HepG2 (cell line): ENCODE results near the gene GTF3A. TPM values are rescaled to one million over a fixed set of nuclear protein-coding genes. Genes with fewer than 3 reads are reported as not detected.

Experiments used
- ATAC-seq: fragments of 200-7000 bp; cut with Tn5 transposase; 3 replicates; pipeline ENCODE4 v1.9.1; 2020; ENCODE audit warnings: mild to moderate bottlenecking, moderate library complexity
- BruUV-seq: library from RNA; stranded (reverse); fragments of 400-500 nt; replicated peaks from 2 replicates; lab custom pipeline; 2021; lab: Mats Ljungman, UMichigan
- CTCF ChIA-PET: fragments of 300-600 bp; formaldehyde crosslinking; extraction: SDS; loops from one replicate; lab custom pipeline; 2021; ENCODE audit warnings: low total read pairs, inconsistent platforms, low intra/inter-chr PET ratio; lab: Yijun Ruan, JAX
- POLR2A ChIA-PET: fragments of 350-600 bp; sonication (Branson Sonifier 250); formaldehyde crosslinking; loops from one replicate; lab custom pipeline; 2020; ENCODE audit warnings: antibody characterized with exemption, inconsistent platforms; lab: Yijun Ruan, JAX
- DNase-seq: peaks from one replicate; pipeline ENCODE4 v3.0.0-alpha.2; 2015; ENCODE audit warnings: low spot score
- FAIRE-seq: peaks from 3 replicates; lab custom pipeline; 2011; peaks lifted over from hg19 to GRCh38; lab: Jason Lieb, UNC
- H2AFZ ChIP-seq: one replicate; pipeline ENCODE4 v1.6.1; 2011; ENCODE audit warnings: low read length, inconsistent platforms
- H3K27ac ChIP-seq: fragments of 300-600 bp; 3 replicates; pipeline ENCODE4 v1.8.0; 2011; ENCODE audit warnings: mixed run types, mild to moderate bottlenecking, mixed read lengths, low read length, inconsistent platforms; ENCODE audit not compliant: insufficient read depth; ENCODE audit errors: extremely low read length
- H3K27me3 ChIP-seq, 2 experiments: fragments of 200-600 bp in 1 of 2; 2 replicates in 1 of 2; 3 replicates in 1 of 2; pipeline versions ENCODE4 v1.6.0 to v1.8.0; 2011; ENCODE audit warnings: low read length in 2 of 2, mild to moderate bottlenecking in 2 of 2, moderate library complexity in 2 of 2, inconsistent platforms in 1 of 2; ENCODE audit not compliant: insufficient read depth in 2 of 2, control insufficient read depth in 1 of 2
- H3K36me3 ChIP-seq, 2 experiments: fragments of 200-600 bp in 1 of 2; replicated peaks in 1 of 2; 2 replicates in 1 of 2; 3 replicates in 1 of 2; pipeline versions ENCODE4 v1.5.1 to v1.8.0; 2011; ENCODE audit warnings: low read length in 2 of 2, inconsistent platforms in 1 of 2; ENCODE audit not compliant: insufficient read depth in 2 of 2, control insufficient read depth in 1 of 2
- H3K4me1 ChIP-seq: 2 replicates; pipeline ENCODE4 v1.5.1; 2012; ENCODE audit warnings: low read length, inconsistent platforms; ENCODE audit not compliant: insufficient read depth
- H3K4me2 ChIP-seq: 2 replicates; pipeline ENCODE4 v1.6.0; 2011; ENCODE audit warnings: low read depth, low read length, inconsistent platforms
- H3K4me3 ChIP-seq, 3 experiments: fragments of 200-600 bp in 1 of 3; sonication (generic), shearing (Covaris generic) in 1 of 3; replicated peaks in 1 of 3; 2 replicates each; pipeline ENCODE4 v1.5.1; 2011 to 2016; ENCODE audit warnings: low read length in 3 of 3, inconsistent platforms in 2 of 3, low read depth in 2 of 3, mild to moderate bottlenecking in 2 of 3, control low read depth in 1 of 3, mixed read lengths in 1 of 3; ENCODE audit not compliant: insufficient read depth in 1 of 3
- H3K79me2 ChIP-seq: one replicate; pipeline ENCODE4 v1.6.1; 2011; ENCODE audit warnings: low read length, inconsistent platforms; ENCODE audit not compliant: insufficient read depth
- H3K9ac ChIP-seq: 2 replicates; pipeline ENCODE4 v1.6.0; 2011; ENCODE audit warnings: mild to moderate bottlenecking, low read depth, low read length, inconsistent platforms; ENCODE audit not compliant: insufficient read depth
- H3K9me3 ChIP-seq: 2 replicates; pipeline ENCODE4 v1.5.1; 2012; ENCODE audit warnings: mild to moderate bottlenecking, low read length
- H4K20me1 ChIP-seq: 2 replicates; pipeline ENCODE4 v1.6.0; 2011; ENCODE audit warnings: inconsistent platforms, mild to moderate bottlenecking, low read length, moderate library complexity; ENCODE audit not compliant: insufficient read depth
- ARHGAP35 ChIP-seq: sonication (generic); formaldehyde crosslinking; IDR thresholded peaks from 2 replicates; pipeline ENCODE4 v1.9.0; 2022; ENCODE audit warnings: mild to moderate bottlenecking, inconsistent platforms, moderate library complexity, missing genetic modification reagents, borderline replicate concordance
- ARID2 ChIP-seq: sonication (generic); formaldehyde crosslinking; IDR thresholded peaks from 2 replicates; pipeline ENCODE4 v1.8.1; 2022; ENCODE audit warnings: mild to moderate bottlenecking, missing genetic modification reagents, borderline replicate concordance
- FOXM1 ChIP-seq: sonication (generic); formaldehyde crosslinking; IDR thresholded peaks from 2 replicates; pipeline ENCODE4 v1.5.0; 2020; ENCODE audit warnings: missing genetic modification reagents
- GATA4 ChIP-seq: sonication (generic); IDR thresholded peaks from 2 replicates; pipeline ENCODE4 v1.6.1; 2016; ENCODE audit warnings: antibody characterized with exemption, low read depth, borderline replicate concordance
- HOXA7 ChIP-seq: sonication (generic); formaldehyde crosslinking; IDR thresholded peaks from 2 replicates; pipeline ENCODE4 v1.8.1; 2022; ENCODE audit warnings: mild to moderate bottlenecking, missing genetic modification reagents, moderate library complexity
- MXD4 ChIP-seq: IDR thresholded peaks from 2 replicates; pipeline ENCODE4 v1.6.1; 2016; ENCODE audit warnings: mild to moderate bottlenecking, missing biosample characterization, missing genetic modification reagents
- NFE2L2 ChIP-seq: fragments of 150-350 bp; IDR thresholded peaks from 2 replicates; pipeline ENCODE4 v1.6.1; 2014; ENCODE audit warnings: low read length
- NFIC ChIP-seq: IDR thresholded peaks from 2 replicates; pipeline ENCODE4 v1.6.1; 2012; ENCODE audit warnings: mild to moderate bottlenecking, low read length, inconsistent platforms
- NFKBIZ ChIP-seq: IDR thresholded peaks from 2 replicates; pipeline ENCODE4 v1.6.1; 2018; ENCODE audit warnings: missing genetic modification reagents, missing compliant biosample characterization
- PAWR ChIP-seq: sonication (generic); formaldehyde crosslinking; IDR thresholded peaks from 2 replicates; pipeline ENCODE4 v1.4.0; 2020; ENCODE audit warnings: missing genetic modification reagents, mild to moderate bottlenecking, borderline replicate concordance
- POLR2AphosphoS5 ChIP-seq: IDR thresholded peaks from 2 replicates; pipeline ENCODE4 v1.6.1; 2012; ENCODE audit warnings: low read depth, low read length
- SMARCE1 ChIP-seq: fragments of 450-650 bp; IDR thresholded peaks from 2 replicates; pipeline ENCODE4 v1.6.1; 2017; ENCODE audit warnings: borderline replicate concordance
- STAT5B ChIP-seq: sonication (generic); formaldehyde crosslinking; IDR thresholded peaks from 2 replicates; pipeline ENCODE4 v1.4.0; 2020; ENCODE audit warnings: missing genetic modification reagents
- TGIF2 ChIP-seq: IDR thresholded peaks from 2 replicates; pipeline ENCODE4 v1.6.1; 2016; ENCODE audit warnings: control low read depth, missing compliant biosample characterization
- YEATS2 ChIP-seq: sonication (generic); formaldehyde crosslinking; IDR thresholded peaks from 2 replicates; pipeline ENCODE4 v1.4.0; 2020; ENCODE audit warnings: missing genetic modification reagents, borderline replicate concordance
- ZNF263 ChIP-seq: sonication (generic); formaldehyde crosslinking; IDR thresholded peaks from 2 replicates; pipeline ENCODE4 v1.4.0; 2020; ENCODE audit warnings: missing genetic modification reagents
- ZNF264 ChIP-seq: sonication (generic); formaldehyde crosslinking; IDR thresholded peaks from 2 replicates; pipeline ENCODE4 v1.4.0; 2020; ENCODE audit warnings: missing genetic modification reagents
- ZNF33A ChIP-seq: sonication (generic); formaldehyde crosslinking; IDR thresholded peaks from 2 replicates; pipeline ENCODE4 v1.5.1; 2020; ENCODE audit warnings: missing genetic modification reagents, mild to moderate bottlenecking, moderate library complexity, borderline replicate concordance
- ZNF354B ChIP-seq: sonication (generic); formaldehyde crosslinking; IDR thresholded peaks from 2 replicates; pipeline ENCODE4 v1.8.0; 2022; ENCODE audit warnings: mild to moderate bottlenecking, missing genetic modification reagents
- ZNF768 ChIP-seq: sonication (generic); formaldehyde crosslinking; IDR thresholded peaks from 2 replicates; pipeline ENCODE4 v1.4.0; 2020; ENCODE audit warnings: missing genetic modification reagents
- ZSCAN12 ChIP-seq: sonication (generic); formaldehyde crosslinking; IDR thresholded peaks from 2 replicates; pipeline ENCODE4 v1.9.0; 2021; ENCODE audit warnings: mild to moderate bottlenecking, missing genetic modification reagents
- WGBS: methylation state at CpG from one replicate; pipeline ENCODE4 v1.1.6; 2017; ENCODE audit warnings: low lambda C conversion rate; 5-methylcytosine and 5-hydroxymethylcytosine counted together
- in situ Hi-C: cut with HindIII; loops from 2 replicates; pipeline ENCODE4 v1.10.0; 2017; ENCODE audit warnings: low pct_unique_long_range_greater_than_20kb; ENCODE audit not compliant: extremely low pct_ligation_motif_present
- intact Hi-C: fragments of 100-400 bp; cut with micrococcal nuclease; formaldehyde crosslinking; loops from one replicate; pipeline ENCODE4 v1.10.0; 2022; ENCODE audit not compliant: unreplicated experiment
- polyA plus RNA-seq, 8 experiments: library from polyadenylated mRNA; depleted of rRNA in 3 of 8; stranded (reverse) in 7 of 8; unstranded in 1 of 8; fragments of >200 nt; fragmentation: Illumina TruSeq in 4 of 8; extraction: Trizol in 4 of 8; gene quantifications; 2 replicates each; pipeline versions ENCODE4 v1.2.1 to v1.2.3, GENCODE V29; 2011 to 2016; ENCODE audit warnings: low read depth in 4 of 8, missing spikeins in 1 of 8, mixed read lengths in 1 of 8; ENCODE audit not compliant: insufficient read depth in 1 of 8
- total RNA-seq, 5 experiments: library from RNA; depleted of rRNA; stranded (reverse); fragments of >200 nt; fragmentation: Illumina TruSeq; extraction: Trizol; gene quantifications; 2 replicates each; pipeline ENCODE4 v1.2.3, GENCODE V29; 2016; ENCODE audit warnings: low read depth in 1 of 5

Gene GTF3A
- total and polyA plus RNA-seq, 2 of the 13 experiments (the other 11 are each of a cell fraction or from before 2014, with no cell fraction given): 42.1 to 176 TPM

- ATAC-seq: peak; percentile 40
- FAIRE-seq: no peak
- ChIA-PET CTCF (no interaction called here), POLR2A (no interaction called here)
- no TSS peak for BruUV-seq
- Histone ChIP-seq H3K36me3 (no peaks in the 10 kb centered on the region), H3K9me3 (no peaks in the 10 kb centered on the region), H3K4me1 (peaks cover 42% of the 10 kb centered on the region), H3K4me2 (peak overlapping the region; percentile 24; the same call in 1 of the 2 replicates), H4K20me1 (no peaks in the 10 kb centered on the region), H3K4me3 (no peak overlapping the region), H3K27me3 (0 out of 5 replicates have a peak, but pooled peaks cover 0 to 5% of the 10 kb centered on the region in 2 experiments), H3K27ac (no peak overlapping the region), H2AFZ (no peak overlapping the region), H3K9ac (no peak overlapping the region), H3K79me2 (no peaks in the 10 kb centered on the region)
- 48% methylated on average over 4 of the region's 4 CpGs for WGBS
- in situ Hi-C loops: no loop called here
- intact Hi-C loops: no loop called here
- TF ChIP-seq ZNF263 (peak; percentile 84), FOXM1 (CRISPR knock-in tag) (no peak)
- DNase-seq: no peak
Measured at GRCh38 chr13:27408074-27408473, 16.3 kb upstream of the GTF3A start.

- Histone ChIP-seq H3K4me3 (no peak overlapping the region), H3K27me3 (0 out of 5 replicates have a peak, but pooled peaks cover 0 to 5% of the 10 kb centered on the region in 2 experiments), H3K27ac (no peak overlapping the region), H3K4me1 (peaks cover 33% of the 10 kb centered on the region), H3K9me3 (no peaks in the 10 kb centered on the region), H3K9ac (no peak overlapping the region), H4K20me1 (no peaks in the 10 kb centered on the region), H3K4me2 (no peak overlapping the region), H3K79me2 (no peaks in the 10 kb centered on the region), H3K36me3 (no peaks in the 10 kb centered on the region), H2AFZ (no peak overlapping the region)
- TF ChIP-seq NFE2L2 (no peak), PAWR (CRISPR knock-in tag) (no peak), STAT5B (no peak), NFIC (no peak), ZNF354B (CRISPR knock-in tag) (no peak), ARHGAP35 (CRISPR knock-in tag) (no peak), NFKBIZ (CRISPR knock-in tag) (no peak), ZNF768 (CRISPR knock-in tag) (no peak), ZNF33A (CRISPR knock-in tag) (no peak), YEATS2 (CRISPR knock-in tag) (no peak), ZSCAN12 (CRISPR knock-in tag) (no peak), ZNF264 (CRISPR knock-in tag) (no peak), POLR2AphosphoS5 (no peak), MXD4 (CRISPR knock-in tag) (no peak), GATA4 (no peak), SMARCE1 (no peak), HOXA7 (CRISPR knock-in tag) (no peak), TGIF2 (CRISPR knock-in tag) (no peak), ARID2 (no peak)
- no peak for FAIRE-seq
- 74% methylated on average over 2 of the region's 2 CpGs for WGBS
- intact Hi-C loops (no loop called here), in situ Hi-C loops (no loop called here)
- ChIA-PET CTCF (no interaction called here), POLR2A (interaction anchor here (1.9 kb wide), 2 partner anchors 13 to 16 kb away, joined by 4 to 5 read pairs; partner anchors contain the start of gene GTF3A)
- no peak for DNase-seq
- ATAC-seq: no peak
- BruUV-seq: no TSS peak
Measured at GRCh38 chr13:27409013-27409412, 15.4 kb upstream of the GTF3A start.
